Ectodermal cell (in vitro differentiated cells): ENCODE results near the gene SH3BP5.

ENCODE experiments used
- H3K27ac ChIP-seq: 2 replicates; pipeline ENCODE4 v1.7.0; 2013; ENCODE audit warnings: mild to moderate bottlenecking, low read depth, low read length; ENCODE audit not compliant: insufficient read depth, poor library complexity, severe bottlenecking
- H3K27me3 ChIP-seq: 2 replicates; pipeline ENCODE4 v1.7.0; 2013; ENCODE audit warnings: mild to moderate bottlenecking, low read length; ENCODE audit not compliant: insufficient read depth, control insufficient read depth, poor library complexity, severe bottlenecking
- H3K36me3 ChIP-seq: one replicate; pipeline ENCODE4 v1.7.0; 2013; ENCODE audit warnings: low read length; ENCODE audit not compliant: control insufficient read depth, insufficient read depth
- H3K4me1 ChIP-seq: one replicate; pipeline ENCODE4 v1.7.0; 2013; ENCODE audit warnings: low read length; ENCODE audit not compliant: control insufficient read depth, insufficient read depth
- H3K4me3 ChIP-seq: 2 replicates; pipeline ENCODE4 v1.7.0; 2013; ENCODE audit warnings: low read depth, low read length, control low read depth; ENCODE audit not compliant: insufficient read depth
- H3K9me3 ChIP-seq: 2 replicates; pipeline ENCODE4 v1.7.0; 2013; ENCODE audit warnings: mild to moderate bottlenecking, low read length, moderate library complexity; ENCODE audit not compliant: control insufficient read depth
- WGBS, 2 experiments: methylation state at CpG; one replicate each; pipeline ENCODE4 v1.1.7; 2013; ENCODE audit warnings: missing lambda C conversion rate in 2 of 2; 5-methylcytosine and 5-hydroxymethylcytosine counted together

The SH3BP5 gene

GRCh38 chr3:15267502-15267901, 64.9 kb downstream of the SH3BP5 start:
- Histone ChIP-seq H3K9me3 (no peaks in the 10 kb centered on the region), H3K27me3 (no peaks in the 10 kb centered on the region), H3K27ac (no peak overlapping the region), H3K4me1 (no peaks in the 10 kb centered on the region), H3K4me3 (no peak overlapping the region), H3K36me3 (no peaks in the 10 kb centered on the region)
- WGBS, 2 experiments = 92 to 95% methylated on average over 3 of the region's 3 CpGs

- 93% methylated on average over 13 of the region's 13 CpGs for WGBS, 2 experiments
- no peaks in the 10 kb centered on the region for H3K9me3 ChIP-seq
- H3K4me3 ChIP-seq = no peak overlapping the region
- no peak overlapping the region for H3K27ac ChIP-seq
- no peaks in the 10 kb centered on the region for H3K36me3 ChIP-seq
- H3K27me3 ChIP-seq = no peaks in the 10 kb centered on the region
- no peaks in the 10 kb centered on the region for H3K4me1 ChIP-seq
Observed at GRCh38 chr3:15266510-15267376, 65.6 kb downstream of the SH3BP5 start.

DNA sequence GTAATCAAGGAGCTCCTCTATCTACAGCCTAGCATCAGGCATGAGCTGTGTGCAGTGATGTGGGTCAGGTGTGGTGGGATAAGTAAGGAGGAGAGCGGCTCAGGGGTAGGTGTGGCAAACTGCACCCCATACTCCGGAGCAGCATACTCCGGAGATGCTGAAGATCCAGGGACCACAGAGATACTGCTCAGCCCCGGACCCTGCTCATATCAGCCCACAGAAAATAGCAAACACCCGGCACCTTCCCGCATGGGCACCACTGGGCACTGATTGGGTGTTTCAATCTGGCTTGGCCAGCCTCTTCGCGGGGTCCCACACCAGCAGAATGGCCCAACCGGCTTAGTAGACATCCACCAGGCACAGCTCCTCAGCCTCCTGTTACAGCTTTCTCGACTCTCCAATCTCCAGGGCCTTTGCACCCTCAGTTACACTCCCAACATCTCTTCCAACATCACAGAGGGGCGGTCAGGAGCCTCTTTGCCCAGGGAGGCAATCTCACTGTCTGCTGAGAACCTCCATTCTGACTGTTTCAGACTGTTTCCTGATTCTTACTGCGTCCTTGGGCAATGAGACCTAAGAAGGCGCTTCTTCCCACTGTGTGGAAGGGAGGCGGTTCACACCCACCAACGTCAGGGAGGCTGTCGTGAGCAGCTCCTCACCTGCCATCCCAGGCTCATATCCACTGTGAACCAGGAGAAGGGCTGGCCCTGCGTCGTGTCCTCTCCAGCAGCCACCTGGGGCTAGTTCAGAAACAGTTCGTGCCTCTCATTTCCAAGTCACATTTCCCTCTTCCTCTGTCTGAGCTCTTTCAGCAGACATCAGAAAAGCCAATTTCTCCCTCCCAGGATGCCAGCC, 66.5 kb downstream of the SH3BP5 start:
- Histone ChIP-seq H3K27me3 (no peaks in the 10 kb centered on the region), H3K9me3 (no peaks in the 10 kb centered on the region), H3K4me1 (no peaks in the 10 kb centered on the region), H3K36me3 (no peaks in the 10 kb centered on the region), H3K4me3 (no peak overlapping the region), H3K27ac (no peak overlapping the region)
- WGBS, 2 experiments = 93 to 94% methylated on average over 19 of the region's 19 CpGs

- no peaks in the 10 kb centered on the region for H3K36me3 ChIP-seq
- WGBS, 2 experiments = 88 to 92% methylated on average over 1 of the region's 2 CpGs
- H3K27ac ChIP-seq = no peak overlapping the region
- no peaks in the 10 kb centered on the region for H3K4me1 ChIP-seq
- no peaks in the 10 kb centered on the region for H3K27me3 ChIP-seq
- no peaks in the 10 kb centered on the region for H3K9me3 ChIP-seq
- H3K4me3 ChIP-seq = no peak overlapping the region
Observed at GRCh38 chr3:15264486-15264885, 67.9 kb downstream of the SH3BP5 start.

GRCh38 chr3:15263926-15264325, 68.5 kb downstream of the SH3BP5 start:
- Histone ChIP-seq H3K9me3 (no peaks in the 10 kb centered on the region), H3K27ac (no peak overlapping the region), H3K27me3 (no peaks in the 10 kb centered on the region), H3K4me3 (no peak overlapping the region), H3K36me3 (no peaks in the 10 kb centered on the region), H3K4me1 (no peaks in the 10 kb centered on the region)
- WGBS, 2 experiments = 94 to 96% methylated on average over 2 of the region's 2 CpGs

- H3K27me3 ChIP-seq = no peaks in the 10 kb centered on the region
- H3K9me3 ChIP-seq = no peaks in the 10 kb centered on the region
- H3K4me1 ChIP-seq = no peaks in the 10 kb centered on the region
- 96 to 98% methylated on average over 4 of the region's 4 CpGs for WGBS, 2 experiments
- no peak overlapping the region for H3K4me3 ChIP-seq
- H3K36me3 ChIP-seq = no peaks in the 10 kb centered on the region
- H3K27ac ChIP-seq = no peak overlapping the region
Observed at GRCh38 chr3:15263120-15263519, 69.3 kb downstream of the SH3BP5 start.

GRCh38 chr3:15262021-15262420, 70.4 kb downstream of the SH3BP5 start:
- Histone ChIP-seq H3K27me3 (no peaks in the 10 kb centered on the region), H3K36me3 (peaks cover 7% of the 10 kb centered on the region), H3K27ac (no peak overlapping the region), H3K4me3 (no peak overlapping the region), H3K9me3 (no peaks in the 10 kb centered on the region), H3K4me1 (no peaks in the 10 kb centered on the region)
- 96% methylated on average over 9 of the region's 9 CpGs for WGBS, 2 experiments

GRCh38 chr3:15261274-15261673, 71.1 kb downstream of the SH3BP5 start:
- Histone ChIP-seq H3K27me3 (no peaks in the 10 kb centered on the region), H3K4me1 (no peaks in the 10 kb centered on the region), H3K27ac (no peak overlapping the region), H3K4me3 (no peak overlapping the region), H3K9me3 (no peaks in the 10 kb centered on the region), H3K36me3 (peaks cover 15% of the 10 kb centered on the region)

DNA sequence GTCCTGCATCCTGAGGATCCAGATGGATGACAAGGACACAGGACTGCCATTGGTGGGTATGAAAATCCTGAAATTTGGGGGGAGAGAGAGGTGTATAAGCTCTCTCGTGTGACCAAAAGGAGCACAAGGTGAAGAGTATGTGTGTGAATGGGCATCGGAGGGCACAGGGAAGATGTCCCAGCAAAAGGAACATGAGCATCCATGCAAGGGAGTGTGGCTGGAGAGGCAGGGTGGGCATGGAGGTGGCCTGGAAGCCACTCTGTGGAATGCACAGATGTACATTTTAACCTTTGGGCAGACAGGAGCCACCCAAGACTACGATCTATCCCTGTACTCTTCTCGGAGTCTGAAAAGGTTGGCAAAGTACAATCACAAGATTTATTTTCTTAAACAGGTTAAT, 71.9 kb downstream of the SH3BP5 start:
- Histone ChIP-seq H3K9me3 (no peaks in the 10 kb centered on the region), H3K4me3 (no peak overlapping the region), H3K27me3 (no peaks in the 10 kb centered on the region), H3K4me1 (no peaks in the 10 kb centered on the region), H3K27ac (no peak overlapping the region), H3K36me3 (peaks cover 16% of the 10 kb centered on the region)
- WGBS, 2 experiments = 95 to 97% methylated on average over 4 of the region's 4 CpGs

GRCh38 chr3:15258720-15259119, 73.7 kb downstream of the SH3BP5 start:
- WGBS, 2 experiments = 95 to 98% methylated on average over 7 of the region's 7 CpGs
- Histone ChIP-seq H3K4me3 (no peak overlapping the region), H3K9me3 (no peaks in the 10 kb centered on the region), H3K27me3 (no peaks in the 10 kb centered on the region), H3K36me3 (peaks cover 23% of the 10 kb centered on the region), H3K4me1 (no peaks in the 10 kb centered on the region), H3K27ac (no peak overlapping the region)
